Prostate gland (tissue), 2 donors: ENCODE results near the gene DST. TPM values are rescaled to one million over a fixed set of nuclear protein-coding genes. Genes with fewer than 3 reads are reported as not detected.

Source experiments
- DNase-seq: peaks from one replicate; pipeline ENCODE4 v3.0.0-alpha.2; 2019; ENCODE audit warnings: low spot score
- H3K27ac ChIP-seq, 2 donors: fragments of 200-600 bp; sonication (generic); 2 replicates each; pipeline ENCODE4 v1.5.1; 2017 to 2019
- H3K27me3 ChIP-seq: fragments of 200-600 bp; sonication (generic); replicated peaks from 2 replicates; pipeline ENCODE4 v1.5.1; 2019; ENCODE audit not compliant: insufficient read depth
- H3K36me3 ChIP-seq, 2 donors: fragments of 200-600 bp; sonication (generic); 1 replicate in 1 of 2; 2 replicates in 1 of 2; pipeline versions ENCODE4 v1.5.1 to v1.8.1; 2017 to 2019
- H3K4me1 ChIP-seq: fragments of 200-600 bp; sonication (generic); replicated peaks from 2 replicates; pipeline ENCODE4 v1.5.1; 2019
- H3K4me3 ChIP-seq, 2 donors: fragments of 200-600 bp; sonication (generic); 2 replicates each; pipeline ENCODE4 v1.5.1; 2017 to 2019
- H3K9me3 ChIP-seq: fragments of 200-600 bp; sonication (generic); 2 replicates; pipeline ENCODE4 v1.5.1; 2017
- CTCF ChIP-seq, 4 experiments: fragments of 200-600 bp in 2 of 4; fragments of 450-650 bp in 2 of 4; sonication (generic) in 2 of 4; IDR thresholded peaks; 1 replicate in 3 of 4; 2 replicates in 1 of 4; pipeline ENCODE4 v1.5.1; 2016 to 2019; ENCODE audit warnings: antibody characterized with exemption in 4 of 4, mild to moderate bottlenecking in 2 of 4, moderate library complexity in 2 of 4
- POLR2A ChIP-seq: fragments of 450-650 bp; IDR thresholded peaks from one replicate; pipeline ENCODE4 v1.6.1; 2016; ENCODE audit warnings: antibody characterized with exemption, mild to moderate bottlenecking
- POLR2AphosphoS5 ChIP-seq: sonication (generic); formaldehyde crosslinking; IDR thresholded peaks from one replicate; pipeline ENCODE4 v1.6.1; 2017; ENCODE audit warnings: antibody characterized with exemption
- WGBS: methylation state at CpG from one replicate; pipeline ENCODE4 v1.1.5; 2018; 5-methylcytosine and 5-hydroxymethylcytosine counted together
- intact Hi-C: fragments of 100-400 bp; cut with DNase I; formaldehyde crosslinking; loops from one replicate; pipeline ENCODE4 v1.14.2; 2022
- total RNA-seq, 2 donors: library from RNA; depleted of rRNA; stranded (reverse); fragments of >200 nt; gene quantifications; one replicate each; pipeline ENCODE4 v1.1.0, GENCODE V29; 2016

Gene DST
- total RNA-seq, 2 donors from 2014 or later: 131 to 242 TPM

- Histone ChIP-seq H3K4me1 (no peaks in the 10 kb centered on the region), H3K27ac (no peak overlapping the region), H3K9me3 (no peaks in the 10 kb centered on the region), H3K27me3 (no peaks in the 10 kb centered on the region), H3K4me3 (no peak overlapping the region), H3K36me3 (no peaks in the 10 kb centered on the region)
- no peak for TF ChIP-seq POLR2AphosphoS5
- TF ChIP-seq POLR2A: no peak
- no peak for TF ChIP-seq CTCF (IDR thresholded peaks at IDR 0.05)
- no peak for DNase-seq
- WGBS: 92% methylated on average over 4 of the region's 4 CpGs
- intact Hi-C loops: no loop called here
These were observed 161.9 kb downstream of the DST start for GRCh38 chr6:56480654-56481337.

GRCh38 chr6:56480246-56480645 lies 162.4 kb downstream of the DST start:
- H3K27me3 ChIP-seq: no peaks in the 10 kb centered on the region
- TF ChIP-seq POLR2AphosphoS5 (no peak), CTCF (IDR thresholded peaks at IDR 0.05) (no peak), POLR2A (no peak)
- DNase-seq: no peak
- intact Hi-C loops: no loop called here
- no peaks in the 10 kb centered on the region for H3K4me1 ChIP-seq
- H3K4me3 ChIP-seq: no peak overlapping the region
- H3K27ac ChIP-seq: no peak overlapping the region
- no peaks in the 10 kb centered on the region for H3K9me3 ChIP-seq
- H3K36me3 ChIP-seq: no peaks in the 10 kb centered on the region

GRCh38 chr6:56479381-56479780 lies 163.3 kb downstream of the DST start:
- H3K27me3 ChIP-seq: no peaks in the 10 kb centered on the region
- no peaks in the 10 kb centered on the region for H3K9me3 ChIP-seq
- H3K27ac ChIP-seq: no peak overlapping the region
- no peaks in the 10 kb centered on the region for H3K36me3 ChIP-seq
- WGBS: 98% methylated on average over 3 of the region's 3 CpGs
- TF ChIP-seq CTCF (IDR thresholded peaks at IDR 0.05): no peak
- no peak for TF ChIP-seq POLR2A
- TF ChIP-seq POLR2AphosphoS5: no peak
- intact Hi-C loops: no loop called here
- no peak for DNase-seq
- H3K4me3 ChIP-seq: no peak overlapping the region
- no peaks in the 10 kb centered on the region for H3K4me1 ChIP-seq

- no peak for TF ChIP-seq POLR2AphosphoS5
- no peak for TF ChIP-seq CTCF (IDR thresholded peaks at IDR 0.05)
- TF ChIP-seq POLR2A: no peak
- Histone ChIP-seq H3K9me3 (no peaks in the 10 kb centered on the region), H3K36me3 (no peaks in the 10 kb centered on the region), H3K27me3 (no peaks in the 10 kb centered on the region), H3K4me1 (no peaks in the 10 kb centered on the region), H3K27ac (no peak overlapping the region), H3K4me3 (no peak overlapping the region)
- DNase-seq: no peak
- intact Hi-C loops: no loop called here
- WGBS: 75% methylated on average over 1 of the region's 1 CpG
These were observed 164.5 kb downstream of the DST start for GRCh38 chr6:56478202-56478601.

GRCh38 chr6:56477241-56477640 lies 165.4 kb downstream of the DST start:
- 92% methylated on average over 5 of the region's 5 CpGs for WGBS
- intact Hi-C loops: no loop called here
- no peaks in the 10 kb centered on the region for H3K36me3 ChIP-seq

More at GRCh38 chr6:56477241-56477640, 165.4 kb downstream of the DST start:
- TF ChIP-seq CTCF (IDR thresholded peaks at IDR 0.05) (no peak), POLR2AphosphoS5 (no peak), POLR2A (no peak)
- DNase-seq: no peak
- Histone ChIP-seq H3K4me1 (no peaks in the 10 kb centered on the region), H3K27ac (no peak overlapping the region), H3K27me3 (no peaks in the 10 kb centered on the region), H3K4me3 (no peak overlapping the region), H3K9me3 (no peaks in the 10 kb centered on the region)
